GM06990 (cell line): ENCODE measurements around the gene LDLRAD4.

Experiments
- DNase-seq: peaks from one replicate; pipeline ENCODE4 v3.0.0-alpha.2; 2011; ENCODE audit not compliant: insufficient read length; ENCODE audit errors: extremely low read depth
- H3K27me3 ChIP-seq: replicated peaks from 2 replicates; pipeline ENCODE4 v1.6.0; 2011; ENCODE audit warnings: low read length; ENCODE audit not compliant: control insufficient read depth, insufficient read depth
- H3K36me3 ChIP-seq: 2 replicates; pipeline ENCODE4 v1.5.1; 2011; ENCODE audit warnings: low read length; ENCODE audit not compliant: control insufficient read depth, insufficient read depth
- H3K4me3 ChIP-seq: replicated peaks from 2 replicates; pipeline ENCODE4 v1.5.1; 2011; ENCODE audit warnings: low read depth, mild to moderate bottlenecking, control low read depth, low read length
- TF ChIP-seq, protein P1 (sequence below): IDR thresholded peaks from 2 replicates; pipeline ENCODE4 v1.5.1; 2011; ENCODE audit warnings: low read length, control low read depth, mild to moderate bottlenecking, inconsistent platforms; ENCODE audit not compliant: insufficient read depth, poor library complexity, severe bottlenecking

The LDLRAD4 gene

DNA sequence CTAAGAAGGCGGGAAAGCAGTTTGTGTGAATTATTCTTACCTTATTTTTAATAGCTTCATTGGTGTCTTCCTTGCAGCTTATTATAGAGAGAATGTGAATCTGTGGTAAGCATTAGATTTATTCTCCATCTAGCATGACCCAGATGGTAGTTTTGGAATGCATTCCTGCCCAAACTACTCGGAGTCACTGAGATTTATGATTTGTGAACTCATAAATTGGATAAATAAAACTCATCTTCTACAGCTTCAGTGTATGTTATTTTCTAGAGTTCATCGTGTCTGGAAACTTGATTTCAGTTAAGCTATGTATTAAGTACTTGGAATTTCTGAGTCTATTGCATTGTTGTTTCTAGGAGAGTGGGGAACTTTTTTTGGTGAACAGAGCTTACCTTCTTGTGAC lies 337.3 kb downstream of the LDLRAD4 start:
- no peak for DNase-seq
- H3K27me3 ChIP-seq, result no peaks in the 10 kb centered on the region; the same call in 1 of the 2 replicates
- TF ChIP-seq, protein P1, sequence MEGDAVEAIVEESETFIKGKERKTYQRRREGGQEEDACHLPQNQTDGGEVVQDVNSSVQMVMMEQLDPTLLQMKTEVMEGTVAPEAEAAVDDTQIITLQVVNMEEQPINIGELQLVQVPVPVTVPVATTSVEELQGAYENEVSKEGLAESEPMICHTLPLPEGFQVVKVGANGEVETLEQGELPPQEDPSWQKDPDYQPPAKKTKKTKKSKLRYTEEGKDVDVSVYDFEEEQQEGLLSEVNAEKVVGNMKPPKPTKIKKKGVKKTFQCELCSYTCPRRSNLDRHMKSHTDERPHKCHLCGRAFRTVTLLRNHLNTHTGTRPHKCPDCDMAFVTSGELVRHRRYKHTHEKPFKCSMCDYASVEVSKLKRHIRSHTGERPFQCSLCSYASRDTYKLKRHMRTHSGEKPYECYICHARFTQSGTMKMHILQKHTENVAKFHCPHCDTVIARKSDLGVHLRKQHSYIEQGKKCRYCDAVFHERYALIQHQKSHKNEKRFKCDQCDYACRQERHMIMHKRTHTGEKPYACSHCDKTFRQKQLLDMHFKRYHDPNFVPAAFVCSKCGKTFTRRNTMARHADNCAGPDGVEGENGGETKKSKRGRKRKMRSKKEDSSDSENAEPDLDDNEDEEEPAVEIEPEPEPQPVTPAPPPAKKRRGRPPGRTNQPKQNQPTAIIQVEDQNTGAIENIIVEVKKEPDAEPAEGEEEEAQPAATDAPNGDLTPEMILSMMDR, result no peak

GRCh38 chr18:13556502-13556901 lies 337.9 kb downstream of the LDLRAD4 start:
- Histone ChIP-seq H3K36me3 (no peaks in the 10 kb centered on the region), H3K4me3 (no peak overlapping the region), H3K27me3 (no peaks in the 10 kb centered on the region; the same call in 1 of the 2 replicates)
- TF ChIP-seq, protein P1, result no peak
- no peak for DNase-seq

More for the DNA sequence above, 337.3 kb downstream of the LDLRAD4 start:
- no peak overlapping the region for H3K4me3 ChIP-seq
- H3K36me3 ChIP-seq, result no peaks in the 10 kb centered on the region

- Histone ChIP-seq H3K27me3 (no peaks in the 10 kb centered on the region), H3K36me3 (no peaks in the 10 kb centered on the region), H3K4me3 (no peak overlapping the region)
- TF ChIP-seq, protein P1, result peak; percentile 78
- DNase-seq, result peak; percentile 54
Observed at GRCh38 chr18:13558124-13558523, 339.6 kb downstream of the LDLRAD4 start.

DNA sequence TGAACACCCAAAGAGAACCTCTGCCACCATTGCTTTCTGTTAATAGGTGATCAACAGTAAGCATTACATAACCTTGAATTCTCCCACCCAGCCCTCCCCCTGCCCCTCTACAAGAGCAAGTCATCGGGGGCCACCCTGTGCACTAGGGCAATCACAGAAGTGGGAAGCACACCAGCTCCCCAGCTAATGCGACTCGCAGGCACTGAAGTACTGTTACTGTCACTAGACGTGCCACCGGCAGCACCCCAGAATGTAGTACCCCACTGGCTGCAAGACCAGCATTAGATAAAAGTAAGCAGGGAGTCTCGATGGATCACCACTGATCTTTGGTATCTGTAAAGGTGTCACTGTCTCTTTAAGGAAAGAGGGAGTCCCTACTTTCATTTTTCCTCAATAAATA lies 340.2 kb downstream of the LDLRAD4 start:
- DNase-seq, result no peak
- Histone ChIP-seq H3K4me3 (no peak overlapping the region), H3K27me3 (no peaks in the 10 kb centered on the region), H3K36me3 (no peaks in the 10 kb centered on the region)
- TF ChIP-seq, protein P1, result no peak

DNA sequence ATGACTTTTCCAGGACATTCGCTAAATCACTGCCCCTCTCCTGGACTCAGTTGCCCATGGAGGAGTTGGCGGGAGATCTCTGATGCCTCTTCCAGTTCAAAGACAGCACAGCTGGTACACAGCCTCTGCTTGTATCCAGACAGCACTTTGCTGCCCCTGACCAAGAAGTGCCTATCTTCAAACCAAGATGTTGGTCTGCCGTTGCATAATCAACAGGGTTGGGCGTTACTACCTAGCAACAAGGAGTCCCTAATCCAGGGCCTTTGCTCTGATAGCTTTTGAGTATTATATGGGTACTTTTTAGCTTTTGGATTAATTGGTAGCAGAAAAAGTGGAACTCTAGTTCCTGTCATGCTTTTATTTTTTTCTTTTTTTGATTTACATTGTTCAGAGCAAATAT lies 341.2 kb downstream of the LDLRAD4 start:
- Histone ChIP-seq H3K4me3 (no peak overlapping the region), H3K27me3 (no peaks in the 10 kb centered on the region), H3K36me3 (no peaks in the 10 kb centered on the region)
- DNase-seq, result no peak
- TF ChIP-seq, protein P1, result no peak

DNA sequence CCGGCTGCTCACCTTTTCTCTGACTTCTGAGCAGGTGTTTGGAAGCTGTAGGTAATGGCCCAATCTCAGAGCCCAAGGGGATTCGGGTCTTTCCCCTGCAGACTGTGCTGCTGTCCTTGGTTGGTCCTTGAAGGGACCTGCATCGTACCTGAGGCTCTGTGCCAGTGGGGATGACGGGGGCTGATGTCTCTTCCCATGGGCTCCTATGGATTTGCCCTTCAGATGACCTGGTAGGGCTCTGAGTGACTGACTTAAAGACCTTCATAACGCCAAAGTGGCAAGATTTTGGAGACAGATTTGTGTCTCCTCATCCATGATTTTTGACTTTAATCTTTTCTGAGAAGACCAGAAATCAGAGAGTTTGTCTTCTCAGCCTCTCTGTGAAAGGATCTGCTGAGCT lies 341.7 kb downstream of the LDLRAD4 start:
- H3K36me3 ChIP-seq, result no peaks in the 10 kb centered on the region
- TF ChIP-seq, protein P1, result no peak
- H3K4me3 ChIP-seq, result no peak overlapping the region
- H3K27me3 ChIP-seq, result no peaks in the 10 kb centered on the region
- DNase-seq, result no peak
